ENCODE results near the gene EPS8L2. TPM values are rescaled to one million over a fixed set of nuclear protein-coding genes. Genes with fewer than 3 reads are reported as not detected.

The EPS8L2 gene
- total and polyA plus RNA-seq, 2 of the 13 experiments (the other 11 are each of a cell fraction or from before 2014, with no cell fraction given) = 89.3 to 416 TPM

GRCh38 chr11:727859-728748 lies 22.1 kb downstream of the EPS8L2 start (continued):
- TF ChIP-seq TRIM22 (IDR thresholded peaks at IDR 0.05) (no peak), U2AF1 (optimal IDR thresholded peaks at IDR 0.05; ENCODE audit: low read depth, low read length) (peak; percentile 75), PAF1 (CRISPR knock-in tag; IDR thresholded peaks at IDR 0.05) (peak; percentile 96), DBP (CRISPR knock-in tag; IDR thresholded peaks at IDR 0.05; ENCODE audit: not compliant biosample characterization) (no peak), ZSCAN25 (CRISPR knock-in tag; IDR thresholded peaks at IDR 0.05) (0 out of 2 replicates have a peak, but pooled peaks have one; percentile 38), KAT2B (IDR thresholded peaks at IDR 0.05; ENCODE audit: borderline replicate concordance, low read depth, low read length) (no peak), ZNF776 (CRISPR knock-in tag; IDR thresholded peaks at IDR 0.05) (no peak; the same call in 1 of the 2 replicates), MXD1 (CRISPR knock-in tag; IDR thresholded peaks at IDR 0.05) (peak; percentile 51; the same call in 1 of the 2 replicates), TOPORS (CRISPR knock-in tag; IDR thresholded peaks at IDR 0.05) (peak; percentile 74; the same call in 1 of the 2 replicates), HINFP (CRISPR knock-in tag; IDR thresholded peaks at IDR 0.05; ENCODE audit: low read depth) (no peak), STAT6 (CRISPR knock-in tag; IDR thresholded peaks at IDR 0.05; ENCODE audit: borderline replicate concordance) (no peak), ZKSCAN8 (CRISPR knock-in tag; IDR thresholded peaks at IDR 0.05; ENCODE audit: borderline replicate concordance) (peak; percentile 30; the same call in 1 of the 2 replicates), ZNF205 (CRISPR knock-in tag; IDR thresholded peaks at IDR 0.05) (0 out of 2 replicates have a peak, but pooled peaks have one; percentile 56), ZFP41 (CRISPR knock-in tag; IDR thresholded peaks at IDR 0.05; ENCODE audit: borderline replicate concordance) (peak; percentile 21; the same call in 1 of the 2 replicates), ZNF446 (CRISPR knock-in tag; IDR thresholded peaks at IDR 0.05) (no peak), BORCS8-MEF2B (CRISPR knock-in tag; IDR thresholded peaks at IDR 0.05) (peak; percentile 58)
- TF ChIP-seq, protein P1, sequence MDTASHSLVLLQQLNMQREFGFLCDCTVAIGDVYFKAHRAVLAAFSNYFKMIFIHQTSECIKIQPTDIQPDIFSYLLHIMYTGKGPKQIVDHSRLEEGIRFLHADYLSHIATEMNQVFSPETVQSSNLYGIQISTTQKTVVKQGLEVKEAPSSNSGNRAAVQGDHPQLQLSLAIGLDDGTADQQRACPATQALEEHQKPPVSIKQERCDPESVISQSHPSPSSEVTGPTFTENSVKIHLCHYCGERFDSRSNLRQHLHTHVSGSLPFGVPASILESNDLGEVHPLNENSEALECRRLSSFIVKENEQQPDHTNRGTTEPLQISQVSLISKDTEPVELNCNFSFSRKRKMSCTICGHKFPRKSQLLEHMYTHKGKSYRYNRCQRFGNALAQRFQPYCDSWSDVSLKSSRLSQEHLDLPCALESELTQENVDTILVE (CRISPR knock-in tag; IDR thresholded peaks at IDR 0.05) = peak; percentile 48; the same call in 1 of the 2 replicates
- TF ChIP-seq, protein P2, sequence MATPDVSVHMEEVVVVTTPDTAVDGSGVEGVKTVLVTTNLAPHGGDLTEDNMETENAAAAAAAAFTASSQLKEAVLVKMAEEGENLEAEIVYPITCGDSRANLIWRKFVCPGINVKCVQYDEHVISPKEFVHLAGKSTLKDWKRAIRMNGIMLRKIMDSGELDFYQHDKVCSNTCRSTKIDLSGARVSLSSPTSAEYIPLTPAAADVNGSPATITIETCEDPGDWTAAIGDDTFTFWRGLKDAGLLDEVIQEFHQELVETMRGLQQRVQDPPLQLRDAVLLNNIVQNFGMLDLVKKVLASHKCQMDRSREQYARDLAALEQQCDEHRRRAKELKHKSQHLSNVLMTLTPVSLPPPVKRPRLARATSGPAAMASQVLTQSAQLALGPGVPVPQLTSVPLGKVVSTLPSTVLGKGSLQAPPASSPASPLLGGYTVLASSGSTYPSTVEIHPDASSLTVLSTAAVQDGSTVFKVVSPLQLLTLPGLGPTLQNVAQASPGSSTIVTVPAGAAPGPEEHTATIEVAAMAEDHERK (CRISPR knock-in tag; IDR thresholded peaks at IDR 0.05; ENCODE audit: low read depth) = no peak

Data from HepG2 (cell line).